ENCODE results near the gene MAPKAP1. TPM values are rescaled to one million over a fixed set of nuclear protein-coding genes. Genes with fewer than 3 reads are reported as not detected.

The MAPKAP1 gene
- total RNA-seq, 1 donor from 2014 or later, result 122 TPM

DNA sequence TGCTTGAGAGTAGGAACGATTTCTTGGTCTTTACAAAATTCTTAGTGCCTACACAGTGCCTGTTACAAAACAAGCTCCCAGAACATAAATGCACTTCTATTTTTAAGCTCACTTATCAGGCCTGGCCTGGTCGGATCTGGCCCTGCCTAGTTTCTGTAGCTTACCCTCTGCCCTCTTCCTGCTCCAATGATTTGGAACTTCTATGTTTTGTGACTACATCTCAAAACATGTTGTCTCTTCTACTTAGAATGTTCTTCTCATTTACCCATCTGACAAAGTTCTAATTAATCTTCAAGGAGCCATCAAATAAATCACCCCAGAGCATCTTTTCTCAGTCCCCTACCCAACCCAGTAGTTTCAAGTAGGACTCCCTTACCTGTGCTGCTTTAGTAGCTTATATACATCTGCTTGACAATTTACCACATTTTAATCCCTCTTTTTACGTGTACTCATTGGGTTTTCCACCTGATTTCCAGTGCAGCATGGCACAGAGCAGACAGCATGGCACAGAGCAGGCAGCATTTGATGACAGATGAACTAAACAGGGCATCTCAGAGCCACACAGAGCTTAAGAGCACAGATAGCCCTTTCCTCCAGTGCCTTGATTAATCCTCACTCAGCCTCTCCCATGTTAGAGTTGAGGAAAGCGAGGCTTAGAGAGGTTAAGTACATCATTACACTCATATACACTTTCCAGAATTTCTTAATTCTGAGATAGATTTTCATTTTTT, 171.9 kb downstream of the MAPKAP1 start:
- DNase-seq (no peak), ATAC-seq (ENCODE audit: poor library complexity) (peak; percentile 87)
- intact Hi-C loops (cut with DNase I), result no loop called here

DNA sequence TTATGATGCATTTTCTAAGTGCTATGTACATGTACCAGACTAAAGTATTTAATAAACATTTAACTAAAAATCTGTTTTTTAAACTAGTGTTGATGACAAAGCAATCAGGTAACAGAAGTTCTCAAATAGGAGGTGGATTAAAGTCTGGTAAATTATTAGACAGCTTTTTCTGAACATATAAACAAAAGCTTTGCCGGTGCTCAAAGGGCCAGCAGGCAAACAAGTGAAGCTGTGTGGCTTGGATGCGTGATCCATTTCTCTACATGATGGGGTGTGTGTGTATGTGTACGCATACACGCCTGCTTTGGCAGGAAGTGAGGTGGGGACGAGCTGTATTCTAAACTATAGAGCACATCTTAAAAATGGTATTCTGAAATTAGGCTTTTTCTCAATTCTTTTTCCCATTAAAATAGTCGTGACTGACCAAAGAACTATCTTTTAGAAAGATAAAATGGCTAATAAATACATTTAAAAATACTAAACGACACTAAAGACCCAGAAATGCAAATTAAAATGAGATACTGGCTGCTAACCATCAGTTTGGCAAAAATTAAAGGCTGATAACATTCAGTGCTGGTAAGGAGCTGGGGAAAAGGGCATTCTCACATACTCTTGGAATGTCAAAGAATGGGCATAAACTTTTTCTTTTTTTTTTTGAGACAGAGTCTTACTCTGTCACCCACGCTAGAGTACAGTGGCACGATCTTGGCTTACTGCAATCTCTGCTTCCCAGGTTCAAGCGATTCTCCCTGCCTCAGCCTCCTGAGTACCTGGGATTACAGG, 174.0 kb downstream of the MAPKAP1 start:
- intact Hi-C loops (cut with DNase I), result no loop called here
- no peak for DNase-seq
- no peak for ATAC-seq (ENCODE audit: poor library complexity)

DNA sequence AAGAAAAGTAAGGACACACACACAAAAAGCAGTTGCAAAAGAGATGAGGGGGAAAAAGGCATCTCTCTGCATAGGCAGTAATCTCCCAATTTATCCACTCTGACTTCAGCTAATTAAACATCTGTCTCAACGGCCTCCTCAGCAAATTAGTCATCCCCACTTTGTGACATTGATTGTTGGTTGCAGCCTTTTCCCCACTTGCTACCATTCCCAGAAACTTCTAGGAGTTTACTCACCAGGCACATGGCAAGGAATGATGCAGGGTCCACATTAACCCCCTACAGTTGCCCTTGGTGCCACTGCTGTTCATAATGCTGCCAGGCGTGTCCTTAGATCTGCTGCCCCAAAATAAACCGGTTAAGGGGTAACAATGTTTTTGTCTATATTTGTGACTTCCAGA, 174.6 kb downstream of the MAPKAP1 start:
- DNase-seq (no peak), ATAC-seq (ENCODE audit: poor library complexity) (no peak)
- intact Hi-C loops (cut with DNase I), result no loop called here

DNA sequence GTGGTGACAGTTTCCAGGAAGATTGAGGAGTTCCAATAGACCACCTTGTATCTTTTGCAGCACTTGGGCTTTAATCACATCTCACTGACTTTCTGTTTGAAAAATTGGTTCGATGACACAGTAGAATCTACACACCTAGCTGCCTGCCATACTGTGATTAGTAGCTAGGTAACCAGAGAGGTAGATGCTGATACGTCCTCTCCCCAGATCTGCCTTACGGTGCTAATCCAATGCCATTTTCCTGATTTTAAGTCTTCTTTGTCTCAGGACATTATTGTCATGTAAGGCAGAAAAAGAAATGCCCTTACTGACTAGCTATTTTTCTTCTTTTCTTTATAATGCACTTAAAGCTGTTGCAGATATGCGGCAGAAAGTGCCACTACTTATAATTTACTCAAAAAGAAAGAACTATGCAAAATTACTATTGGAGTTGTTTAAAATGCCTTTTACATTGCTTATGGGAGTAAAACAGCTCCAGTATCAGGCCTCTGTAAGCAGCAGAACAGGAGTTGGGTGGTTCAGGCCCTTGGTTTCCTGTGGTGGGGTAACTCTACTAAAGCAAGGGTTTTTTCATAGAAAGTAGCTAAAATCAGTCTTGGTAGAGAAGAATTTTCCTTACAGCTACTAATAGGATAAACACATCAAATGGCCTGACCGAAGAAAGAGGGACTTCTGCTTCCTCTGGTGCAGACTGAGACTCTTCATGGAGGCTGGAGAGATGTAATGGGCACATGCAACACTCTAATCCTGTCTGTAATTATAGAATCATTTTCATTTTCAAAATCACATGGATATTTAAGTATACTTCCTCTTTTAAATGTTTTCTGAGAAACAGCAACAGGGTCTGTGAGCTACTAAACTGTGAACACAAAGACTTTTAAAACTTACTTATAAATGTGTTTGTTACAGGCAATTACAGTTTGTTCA, 177.2 kb downstream of the MAPKAP1 start:
- no peak for ATAC-seq (ENCODE audit: poor library complexity)
- no peak for DNase-seq
- intact Hi-C loops (cut with DNase I), result no loop called here

DNA sequence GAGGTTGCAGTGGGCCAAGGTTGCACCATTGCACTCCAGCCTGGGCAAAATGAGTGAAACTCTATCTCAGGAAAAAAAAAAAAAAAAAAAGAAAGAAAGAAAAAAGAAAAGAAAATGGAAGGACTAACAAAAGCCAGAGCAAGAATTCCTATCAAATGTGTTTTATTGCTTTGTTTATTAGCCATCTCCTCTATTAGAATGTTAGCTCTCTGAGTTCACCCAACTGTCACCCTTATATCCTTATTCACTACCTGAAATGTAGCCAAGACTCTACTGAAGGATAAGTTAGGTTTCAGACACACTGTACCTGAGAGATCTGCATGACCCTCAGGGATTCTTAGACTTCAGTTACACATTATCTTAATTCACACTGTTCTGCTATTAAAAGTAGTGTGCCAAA, 177.9 kb downstream of the MAPKAP1 start:
- DNase-seq (no peak), ATAC-seq (ENCODE audit: poor library complexity) (no peak)
- intact Hi-C loops (cut with DNase I), result no loop called here

DNA sequence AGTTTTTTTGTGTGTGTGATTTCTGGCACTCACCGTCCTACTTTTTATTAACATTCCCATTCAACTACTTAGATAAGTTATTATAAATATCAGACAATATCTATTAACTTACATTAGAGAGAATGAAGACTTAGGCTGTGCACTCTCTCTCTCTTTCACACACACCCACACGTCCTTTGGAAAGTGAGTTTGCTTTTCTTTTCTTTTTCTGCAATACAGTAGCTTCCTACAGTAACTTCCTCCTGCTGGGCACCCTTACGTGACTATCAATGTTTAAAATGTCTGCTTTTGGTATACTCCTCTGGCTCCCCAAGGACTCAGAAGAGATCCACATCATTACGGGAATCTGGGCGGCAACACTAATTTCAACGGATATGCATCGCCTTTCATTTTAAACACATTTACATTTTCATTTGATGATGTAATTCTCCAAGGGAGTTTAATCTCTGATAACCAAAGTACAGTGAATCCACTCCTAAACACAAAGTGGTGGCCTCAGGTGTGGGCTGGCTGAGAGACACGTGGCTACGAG, 179.5 kb downstream of the MAPKAP1 start:
- ATAC-seq (ENCODE audit: poor library complexity), result no peak
- intact Hi-C loops (cut with DNase I), result no loop called here
- no peak for DNase-seq

DNA sequence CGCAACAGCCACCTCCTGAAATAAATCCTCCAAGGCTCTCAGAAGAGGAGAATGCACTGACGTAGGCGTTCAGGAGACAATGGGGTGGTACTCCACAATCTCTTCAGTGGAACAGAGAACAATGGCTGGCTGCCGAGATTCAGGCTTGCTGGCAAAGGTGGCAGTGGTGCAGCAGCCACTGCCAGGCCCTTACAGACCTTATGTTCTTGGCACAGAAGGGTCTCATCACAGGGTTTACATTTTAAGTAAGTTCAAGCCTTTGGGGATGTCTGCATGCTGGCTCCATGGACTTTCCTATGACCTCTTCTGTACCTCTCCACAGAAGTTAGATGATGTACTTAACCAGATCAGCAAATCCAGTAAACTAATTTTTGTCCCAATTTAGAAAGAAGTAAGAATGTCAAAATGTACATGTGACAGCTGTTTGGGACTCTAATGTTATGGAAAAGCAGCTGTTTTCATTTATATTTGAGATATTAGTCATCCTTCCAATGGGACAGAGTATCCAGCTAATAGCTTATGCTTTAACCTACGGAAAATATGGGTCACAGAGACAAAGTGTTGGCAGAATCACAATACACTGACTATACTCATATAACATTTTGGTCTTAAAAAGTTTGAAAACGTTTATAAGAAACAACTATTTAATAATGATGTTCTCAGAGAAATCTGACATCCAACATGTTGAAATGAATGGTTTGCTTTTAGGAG, 180.9 kb downstream of the MAPKAP1 start:
- intact Hi-C loops (cut with DNase I), result no loop called here
- ATAC-seq (ENCODE audit: poor library complexity) (peak; percentile 92), DNase-seq (peak; percentile 81)

DNA sequence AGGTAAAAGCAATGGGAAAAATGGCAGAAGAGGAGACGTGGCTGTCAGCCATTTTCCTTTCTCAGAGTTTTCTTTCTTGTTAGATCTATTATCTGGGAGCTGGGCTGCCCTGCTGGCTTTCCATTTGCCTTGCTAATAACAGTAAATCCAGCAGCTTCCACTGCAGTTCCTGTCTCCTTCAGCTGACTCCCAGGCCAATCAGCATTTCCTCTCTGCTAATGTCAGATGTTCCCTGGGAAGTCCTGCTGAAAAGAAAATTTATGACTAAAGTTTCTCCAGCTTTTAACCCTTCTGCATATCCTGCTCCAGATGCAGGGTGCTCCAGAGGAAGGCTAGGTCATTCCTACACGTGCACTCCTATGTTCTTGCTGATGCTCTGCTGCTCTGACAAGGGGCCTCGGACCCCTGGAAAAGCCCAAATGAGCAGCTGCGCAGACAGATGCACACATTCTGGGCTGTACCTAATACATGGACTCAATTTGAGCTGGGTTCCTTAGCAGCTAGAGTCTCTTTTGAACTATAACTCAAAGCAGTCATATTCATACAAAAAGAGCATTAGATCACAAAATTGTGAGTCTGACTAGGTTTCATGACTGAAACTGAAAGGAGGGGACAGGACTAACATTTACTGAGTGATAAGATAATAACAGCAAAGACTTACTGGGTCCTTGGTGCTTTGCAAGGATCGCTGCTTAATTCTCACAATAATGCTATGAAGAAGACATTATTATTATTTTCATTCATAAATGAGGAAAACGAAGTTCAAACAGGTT, 182.2 kb downstream of the MAPKAP1 start:
- DNase-seq, result no peak
- intact Hi-C loops (cut with DNase I), result no loop called here
- no peak for ATAC-seq (ENCODE audit: poor library complexity)

DNA sequence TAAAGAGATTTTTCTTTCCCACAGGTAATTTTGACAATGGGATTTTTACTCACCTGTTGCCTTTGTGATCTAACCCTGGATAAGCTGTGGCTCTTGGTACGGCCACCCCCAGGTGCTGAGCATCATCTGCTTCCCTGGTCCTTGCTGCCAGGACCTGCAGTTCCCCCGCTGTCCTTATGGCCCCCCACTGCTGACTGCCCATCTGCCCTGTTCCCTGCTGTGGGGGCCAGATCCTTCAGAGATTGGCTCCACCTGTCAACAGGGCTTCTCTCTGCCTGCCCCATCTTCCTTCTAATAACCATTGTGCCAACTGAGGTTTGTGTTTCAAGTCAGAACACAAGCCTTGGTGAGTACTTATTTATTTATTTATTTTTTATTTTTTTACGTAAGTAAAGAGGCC, 183.3 kb downstream of the MAPKAP1 start:
- intact Hi-C loops (cut with DNase I), result no loop called here
- ATAC-seq (ENCODE audit: poor library complexity), result no peak
- no peak for DNase-seq

DNA sequence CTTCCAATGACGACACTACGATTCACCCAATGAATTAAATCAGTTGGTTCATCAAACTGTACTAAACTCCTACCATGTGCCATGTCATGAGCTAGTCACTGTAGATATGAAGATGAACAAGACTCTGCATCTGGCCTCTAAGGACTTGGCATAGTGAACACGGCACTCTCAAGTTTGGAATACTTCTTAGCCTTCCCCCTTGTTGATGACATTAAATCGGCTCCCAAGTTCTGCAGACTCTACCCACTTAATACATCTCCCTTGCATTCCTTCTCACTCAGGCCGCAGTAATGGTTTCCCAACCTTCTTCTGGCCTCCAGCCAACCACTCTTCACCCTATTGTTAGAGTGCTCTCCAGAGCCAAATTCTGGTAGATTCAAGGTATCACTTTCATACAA, 184.7 kb downstream of the MAPKAP1 start:
- no peak for DNase-seq
- no peak for ATAC-seq (ENCODE audit: poor library complexity)
- intact Hi-C loops (cut with DNase I), result no loop called here

DNA sequence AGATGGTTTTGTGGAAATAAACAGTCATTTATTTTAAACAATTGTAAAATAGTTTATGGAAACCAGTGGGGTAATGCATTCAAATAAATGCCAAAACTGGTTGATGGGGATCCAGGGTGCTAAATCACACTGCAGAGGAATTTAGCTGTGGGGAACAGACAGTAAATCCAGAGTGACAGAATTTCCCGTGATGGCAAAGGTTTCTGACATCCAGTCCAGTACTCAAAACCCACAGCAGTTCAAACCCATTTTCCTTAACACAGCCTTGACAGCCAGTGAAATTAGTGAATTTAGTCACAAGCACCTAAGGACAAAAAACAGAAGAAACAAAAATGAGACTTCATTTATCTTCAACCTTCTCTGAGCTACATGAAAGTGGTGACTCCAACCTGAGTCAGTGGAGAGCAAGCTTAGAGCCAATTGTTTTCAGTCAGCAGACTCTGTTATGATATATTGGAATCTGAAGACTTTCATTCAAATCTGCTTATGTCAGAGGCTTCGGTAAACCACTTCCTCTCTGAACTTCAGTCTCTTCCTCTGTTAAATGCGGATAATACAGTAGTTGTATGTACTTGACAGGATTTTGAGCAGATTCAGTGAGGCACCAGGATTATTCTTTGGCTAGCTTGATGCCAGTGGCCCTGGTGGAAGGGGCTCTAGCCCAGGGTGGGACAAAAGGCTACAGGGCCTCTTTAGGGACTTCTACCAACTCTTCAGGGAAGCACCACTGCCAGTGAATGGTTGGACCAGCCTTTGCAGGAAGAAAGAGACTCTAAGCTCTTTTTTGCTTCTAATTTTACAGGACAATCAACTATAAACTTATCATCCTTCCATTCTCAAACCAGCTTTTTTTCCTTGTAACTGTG, 185.3 kb downstream of the MAPKAP1 start:
- intact Hi-C loops (cut with DNase I), result no loop called here
- DNase-seq, result no peak
- no peak for ATAC-seq (ENCODE audit: poor library complexity)

DNA sequence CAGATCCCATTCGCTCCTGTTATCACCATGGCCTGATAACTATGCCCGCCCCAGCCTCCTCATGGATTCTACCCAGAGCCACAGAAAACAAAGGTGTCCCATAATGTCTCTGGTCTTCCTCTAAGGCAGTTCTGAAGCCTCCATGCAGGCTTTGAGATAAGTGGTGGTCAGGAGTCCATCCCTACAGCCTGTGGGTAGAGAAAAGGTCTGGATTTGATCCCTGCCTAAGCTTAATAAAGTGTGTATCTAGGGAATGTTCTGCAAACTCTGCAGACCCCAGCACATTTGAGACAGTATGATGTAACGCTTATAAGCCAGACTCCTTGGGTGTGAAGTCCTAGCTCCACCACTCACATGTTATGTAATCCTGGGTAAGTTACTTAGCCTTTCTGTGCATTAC, 187.3 kb downstream of the MAPKAP1 start:
- DNase-seq (no peak), ATAC-seq (ENCODE audit: poor library complexity) (no peak)
- intact Hi-C loops (cut with DNase I), result no loop called here

DNA sequence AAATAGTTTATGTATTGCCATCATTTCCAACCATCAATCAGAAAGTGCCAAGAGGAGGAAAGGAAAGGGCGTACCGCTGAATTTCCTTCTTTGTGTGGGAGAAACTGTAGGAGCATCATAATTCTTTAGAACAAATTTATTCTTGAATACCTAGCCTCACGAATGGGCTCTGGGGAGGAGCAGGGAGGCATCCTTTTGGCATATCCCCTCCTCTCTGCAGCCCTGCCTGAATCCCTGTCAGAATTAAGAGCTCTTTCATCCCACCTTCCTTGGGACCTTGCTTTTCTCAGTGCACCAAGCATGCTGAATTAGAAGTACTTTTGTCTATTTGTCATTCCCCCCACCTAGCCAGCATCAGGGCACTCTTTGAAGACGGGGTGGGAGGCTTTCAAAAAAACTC, 189.4 kb downstream of the MAPKAP1 start:
- ATAC-seq (ENCODE audit: poor library complexity) (no peak), DNase-seq (no peak)
- intact Hi-C loops (cut with DNase I), result no loop called here

DNA sequence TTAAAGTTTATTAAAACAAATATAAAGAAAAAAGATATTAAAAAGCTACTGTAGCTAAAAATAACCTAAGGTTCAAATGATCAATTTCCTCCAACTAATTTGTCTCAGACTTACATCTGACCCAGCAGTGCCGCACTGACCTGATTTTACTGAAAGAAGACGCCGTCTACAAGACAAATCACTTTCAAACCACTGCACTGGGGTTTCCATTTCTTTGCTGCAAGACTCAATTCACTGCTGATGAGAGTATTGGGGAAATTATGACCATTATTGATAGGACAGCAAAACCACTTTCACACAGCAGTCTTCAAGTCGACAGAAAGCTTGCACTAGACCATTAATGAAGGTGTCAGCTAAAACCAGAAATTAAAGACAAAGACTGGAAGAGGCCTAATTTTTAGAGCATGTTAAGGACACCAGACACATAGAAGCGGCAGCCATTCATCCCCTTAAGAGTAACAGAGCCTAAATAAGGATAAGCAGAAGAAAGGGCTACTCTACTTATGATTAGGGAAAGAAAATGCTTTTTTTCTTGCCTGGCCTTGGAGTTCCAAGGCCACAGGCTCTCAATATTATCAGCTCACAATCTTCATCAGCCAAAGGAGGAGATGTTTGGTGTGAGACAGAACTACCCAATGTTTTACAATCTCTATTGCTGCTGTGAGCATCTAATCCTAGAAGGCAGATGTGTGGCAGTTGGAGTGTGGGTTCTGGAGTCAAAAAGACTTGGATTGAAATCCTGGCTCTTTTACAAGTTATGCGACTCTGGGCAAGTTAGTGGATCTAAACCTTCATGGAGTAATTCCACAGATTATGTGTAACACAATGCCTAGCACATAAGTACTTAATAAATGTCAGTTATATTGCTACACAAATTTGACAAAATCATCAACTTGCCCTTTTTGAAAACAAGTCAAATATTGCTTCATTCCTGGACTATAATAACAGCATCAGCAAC, 190.7 kb downstream of the MAPKAP1 start:
- no peak for ATAC-seq (ENCODE audit: poor library complexity)
- intact Hi-C loops (cut with DNase I), result no loop called here
- no peak for DNase-seq

DNA sequence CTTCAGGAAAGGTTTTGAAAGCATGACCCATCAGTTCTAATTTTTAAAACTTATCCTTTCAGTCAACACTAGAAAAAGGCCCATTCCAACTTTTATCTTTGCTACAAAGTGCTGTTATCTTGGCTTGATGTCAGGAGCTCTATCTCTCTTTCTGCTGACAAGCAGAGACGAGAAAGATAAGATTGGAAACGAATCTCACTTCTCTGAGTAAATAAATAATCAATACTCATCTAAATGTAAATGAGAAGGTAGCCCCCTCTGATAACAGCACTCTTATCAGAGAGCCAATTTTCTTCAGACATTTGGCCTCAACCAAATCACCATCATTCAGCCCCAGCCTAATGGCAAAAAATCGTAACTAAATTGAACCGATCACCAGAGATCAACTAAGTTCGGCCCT, 191.7 kb downstream of the MAPKAP1 start:
- DNase-seq (no peak), ATAC-seq (ENCODE audit: poor library complexity) (no peak)
- intact Hi-C loops (cut with DNase I), result no loop called here

DNA sequence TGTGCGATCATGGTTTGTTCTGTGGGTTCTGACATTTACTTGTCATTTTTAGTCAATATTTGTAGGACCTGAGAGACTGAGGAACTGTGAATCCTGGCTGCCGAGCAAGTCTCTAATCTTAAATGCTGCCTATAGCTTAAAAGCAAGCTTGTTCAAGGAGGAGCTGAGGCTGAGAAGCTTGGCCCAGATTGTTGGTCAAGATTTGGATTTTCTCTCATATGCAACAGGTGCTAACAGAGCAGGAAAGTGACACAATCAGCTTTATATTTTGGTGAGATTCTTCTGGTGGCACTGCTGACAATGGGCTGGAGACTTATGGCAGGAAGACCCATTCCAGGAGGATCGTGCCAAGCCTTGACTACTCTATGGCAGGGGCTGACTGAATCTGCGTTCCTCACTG, 192.5 kb downstream of the MAPKAP1 start:
- intact Hi-C loops (cut with DNase I), result no loop called here
- DNase-seq, result no peak
- no peak for ATAC-seq (ENCODE audit: poor library complexity)
